GM12872 (cell line): ENCODE data around the gene EIF4G3.

Experiments
- TF ChIP-seq, protein P1 (sequence below): IDR thresholded peaks from 3 replicates; pipeline ENCODE4 v1.5.1; 2011; ENCODE audit warnings: low read depth, mild to moderate bottlenecking, low read length, moderate library complexity; ENCODE audit not compliant: insufficient read depth

The EIF4G3 gene

GRCh38 chr1:20931930-20932436 is 244.7 kb downstream of the EIF4G3 start:
- TF ChIP-seq, protein P1, sequence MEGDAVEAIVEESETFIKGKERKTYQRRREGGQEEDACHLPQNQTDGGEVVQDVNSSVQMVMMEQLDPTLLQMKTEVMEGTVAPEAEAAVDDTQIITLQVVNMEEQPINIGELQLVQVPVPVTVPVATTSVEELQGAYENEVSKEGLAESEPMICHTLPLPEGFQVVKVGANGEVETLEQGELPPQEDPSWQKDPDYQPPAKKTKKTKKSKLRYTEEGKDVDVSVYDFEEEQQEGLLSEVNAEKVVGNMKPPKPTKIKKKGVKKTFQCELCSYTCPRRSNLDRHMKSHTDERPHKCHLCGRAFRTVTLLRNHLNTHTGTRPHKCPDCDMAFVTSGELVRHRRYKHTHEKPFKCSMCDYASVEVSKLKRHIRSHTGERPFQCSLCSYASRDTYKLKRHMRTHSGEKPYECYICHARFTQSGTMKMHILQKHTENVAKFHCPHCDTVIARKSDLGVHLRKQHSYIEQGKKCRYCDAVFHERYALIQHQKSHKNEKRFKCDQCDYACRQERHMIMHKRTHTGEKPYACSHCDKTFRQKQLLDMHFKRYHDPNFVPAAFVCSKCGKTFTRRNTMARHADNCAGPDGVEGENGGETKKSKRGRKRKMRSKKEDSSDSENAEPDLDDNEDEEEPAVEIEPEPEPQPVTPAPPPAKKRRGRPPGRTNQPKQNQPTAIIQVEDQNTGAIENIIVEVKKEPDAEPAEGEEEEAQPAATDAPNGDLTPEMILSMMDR: no peak

- TF ChIP-seq, protein P1: no peak
Measured at GRCh38 chr1:20930427-20930826, 246.3 kb downstream of the EIF4G3 start.

DNA sequence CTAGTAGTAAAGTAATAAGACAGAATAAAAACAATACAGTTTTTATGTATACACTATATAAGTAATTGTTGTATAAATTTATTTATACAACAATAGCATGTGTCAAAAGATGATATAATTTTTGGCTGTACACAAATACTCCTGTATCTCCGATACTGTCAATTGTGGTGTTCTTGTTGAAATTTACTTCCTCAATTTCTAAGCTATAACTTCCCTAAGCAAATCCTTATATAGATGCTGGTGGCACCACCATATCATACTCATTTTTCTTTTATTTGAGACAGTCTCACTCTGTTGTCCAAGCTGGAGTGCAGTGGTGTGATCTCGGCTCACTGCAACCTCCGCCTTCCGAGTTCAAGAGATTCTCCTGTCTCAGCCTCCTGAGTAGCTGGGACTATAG is 248.6 kb downstream of the EIF4G3 start:
- TF ChIP-seq, protein P1: no peak

GRCh38 chr1:20921285-20921684 is 255.4 kb downstream of the EIF4G3 start:
- TF ChIP-seq, protein P1: no peak

DNA sequence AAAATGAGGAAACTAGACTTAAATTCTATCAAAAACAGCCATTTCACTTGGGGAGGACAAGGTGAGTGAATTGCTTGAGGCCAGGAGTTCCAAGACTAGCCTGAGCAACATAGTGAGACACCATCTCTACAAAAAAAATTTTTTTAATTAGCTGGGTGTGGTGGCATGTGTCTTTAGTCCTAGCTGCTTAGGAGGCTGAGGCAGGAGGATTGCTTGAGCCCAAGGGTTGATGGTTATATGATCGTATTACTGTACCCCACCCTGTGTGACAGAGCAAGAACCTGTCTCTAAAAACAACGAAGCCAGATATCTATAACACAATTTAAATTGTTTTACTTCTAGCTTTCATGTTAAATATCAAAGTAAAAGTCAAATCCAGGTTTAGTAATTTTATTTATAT is 263.5 kb downstream of the EIF4G3 start:
- TF ChIP-seq, protein P1: no peak

- TF ChIP-seq, protein P1: no peak
Measured at GRCh38 chr1:20903437-20903836, 273.3 kb downstream of the EIF4G3 start.

GRCh38 chr1:20900056-20900455 is 276.6 kb downstream of the EIF4G3 start:
- TF ChIP-seq, protein P1: no peak
